HG02938 (cell line): ENCODE results near the gene TOP3A.
"Not testable (repeated sequence)": the region's sequence is repeated elsewhere in the genome, so short reads cannot be mapped to it uniquely, and the experiment has no call there.

ENCODE experiments used
- ATAC-seq: cut with Tn5 transposase; IDR thresholded peaks from one replicate; pipeline ENCODE4 v1.9.1; 2021; ENCODE audit warnings: mild to moderate bottlenecking, moderate library complexity; ENCODE audit not compliant: unreplicated experiment

TOP3A gene

DNA sequence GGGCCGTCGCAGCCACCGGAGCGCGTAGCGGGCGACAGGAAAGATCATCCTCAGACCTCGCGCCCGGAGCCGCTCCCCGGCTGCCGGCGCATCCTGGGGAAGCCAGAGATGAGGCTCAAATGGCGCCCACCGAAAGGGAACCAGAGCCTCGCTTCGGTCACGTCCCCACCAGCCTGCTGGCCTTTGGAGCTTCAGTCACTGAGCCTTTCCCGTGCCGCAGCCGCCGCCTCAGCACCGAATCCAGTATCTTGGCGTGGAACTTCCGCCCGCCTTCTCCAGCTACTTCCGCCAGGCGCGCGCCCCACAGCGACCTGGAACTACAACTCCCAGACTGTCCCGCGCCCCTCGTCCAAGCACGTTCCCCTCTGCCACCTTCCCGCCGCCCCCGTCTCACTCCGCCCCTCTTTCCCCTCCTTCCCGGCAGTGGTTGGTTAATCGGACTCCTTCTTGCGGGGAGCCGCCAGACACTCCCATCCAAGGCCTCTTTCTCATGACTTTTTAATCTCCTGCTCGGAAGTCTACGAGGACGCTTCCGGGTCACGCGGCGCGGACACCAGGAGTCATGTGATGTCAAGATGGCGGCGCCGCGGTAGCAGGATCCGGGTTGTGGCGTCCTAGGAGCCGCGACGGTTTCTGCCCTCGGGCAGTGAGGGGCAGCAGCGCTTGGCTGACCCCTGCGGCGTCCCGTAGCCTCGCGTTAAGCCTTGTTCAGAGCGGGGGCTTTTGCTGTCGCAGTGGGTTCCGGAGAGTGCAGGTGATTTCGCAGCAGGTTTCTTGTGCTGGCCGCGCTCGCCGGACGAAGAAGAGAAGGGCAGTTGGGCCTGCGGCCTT lies at the start of gene TOP3A, which contains the start of gene SMCR8:
TSS of gene TOP3A (minus strand) at position 264 of the 831 bp plus-strand sequence. CDS start at position 48, 216 bp downstream.
TSS of gene SMCR8 (plus strand) at position 563 of the 831 bp plus-strand sequence. CDS start 497 bp downstream, outside the sequence.
- peak; percentile 77 for ATAC-seq

DNA sequence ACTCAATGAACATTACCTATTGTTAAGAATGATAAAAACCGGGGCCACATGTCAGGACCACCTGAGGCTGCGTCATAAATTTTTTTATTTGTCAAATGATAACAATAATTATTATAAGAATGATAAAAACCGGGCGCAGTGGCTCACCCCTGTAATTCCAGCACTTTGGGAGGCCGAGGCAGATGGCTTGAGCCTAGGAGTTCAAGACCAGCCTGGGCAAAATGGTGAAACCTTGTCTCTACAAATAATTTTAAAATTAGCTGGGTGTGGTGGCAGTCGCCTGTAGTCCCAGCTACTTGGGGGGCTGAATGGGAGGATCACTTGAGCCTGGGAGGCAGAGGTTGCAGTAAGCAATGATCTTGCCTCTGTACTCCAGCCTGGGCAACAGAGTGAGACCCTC lies 49.4 kb upstream of the TOP3A start:
- ATAC-seq: no peak

GRCh38 chr17:18363101-18364049 lies 48.6 kb upstream of the TOP3A start, which contains the start of gene SHMT1:
Gene SHMT1 (minus strand): TSS chr17:18363550. CDS start chr17:18355981, 7,569 bp downstream.
- peak; percentile 92 for ATAC-seq

DNA sequence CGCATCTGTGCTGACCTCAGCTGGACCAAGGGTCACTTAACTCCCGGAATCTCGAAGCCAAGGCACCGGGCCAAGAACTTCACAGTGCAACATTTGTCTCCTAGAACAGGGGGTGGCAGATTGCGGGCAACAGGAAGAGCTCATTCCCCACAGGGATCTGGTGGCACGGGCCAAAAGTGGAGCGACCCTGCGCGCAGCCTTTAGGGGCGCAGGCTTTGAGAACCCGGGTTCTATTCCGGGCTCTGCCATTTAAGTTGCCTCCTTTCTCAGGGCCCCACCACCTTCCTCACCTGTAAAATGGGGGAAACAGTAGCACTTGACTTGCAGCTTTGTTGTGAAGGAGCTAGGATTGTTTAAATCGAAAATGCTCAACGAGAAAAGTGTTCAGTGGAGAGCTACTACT lies 47.9 kb upstream of the TOP3A start:
- no peak for ATAC-seq

GRCh38 chr17:18361837-18362697 lies 47.3 kb upstream of the TOP3A start:
- ATAC-seq: no peak

- ATAC-seq: no peak
These were observed 45.7 kb upstream of the TOP3A start for GRCh38 chr17:18360518-18360917.

- ATAC-seq: no peak
These were observed 41.8 kb upstream of the TOP3A start for GRCh38 chr17:18356624-18357023.

DNA sequence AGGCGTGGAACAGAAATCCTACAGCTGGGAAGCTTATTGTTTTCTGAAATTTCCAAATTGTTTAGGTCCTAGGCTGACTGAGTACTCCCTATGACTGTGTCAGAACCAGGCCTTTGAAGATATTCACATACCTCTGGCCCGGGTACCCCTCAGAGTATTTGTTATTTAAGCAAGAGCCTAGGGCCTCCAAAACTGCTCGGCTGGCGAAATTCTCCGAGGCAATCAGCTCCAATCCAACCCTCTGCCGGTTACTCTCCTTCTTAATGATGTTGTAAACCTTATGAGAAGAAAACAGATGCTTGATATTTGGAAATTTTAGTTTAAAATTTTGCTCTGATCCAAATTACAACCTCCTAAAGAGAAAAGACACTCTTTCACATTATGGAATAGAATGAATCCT lies 38.7 kb upstream of the TOP3A start:
- no peak for ATAC-seq

- ATAC-seq: no peak
These were observed 29.2 kb upstream of the TOP3A start for GRCh38 chr17:18344021-18344420.

GRCh38 chr17:18339933-18340332 lies 25.1 kb upstream of the TOP3A start:
- ATAC-seq: no peak

DNA sequence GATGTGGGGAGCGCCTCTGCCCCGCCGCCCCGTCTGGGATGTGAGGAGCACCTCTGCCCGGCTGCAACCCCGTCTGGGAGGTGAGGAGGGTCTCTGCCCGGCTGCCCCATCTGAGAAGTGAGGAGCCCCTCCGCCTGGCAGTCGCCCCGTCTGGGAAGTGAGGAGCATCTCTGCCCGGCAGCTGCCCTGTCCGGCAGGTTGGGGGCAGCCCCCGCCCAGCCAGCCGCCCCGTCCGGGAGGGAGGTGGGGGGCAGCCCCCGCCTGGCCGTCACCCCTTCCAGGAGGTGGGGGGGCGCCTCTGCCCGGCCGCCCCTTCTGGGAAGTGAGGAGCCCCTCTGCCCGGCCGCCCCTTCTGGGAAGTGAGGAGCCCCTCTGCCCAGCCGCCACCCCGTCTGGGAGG lies 23.4 kb upstream of the TOP3A start:
- ATAC-seq: not testable (repeated sequence)

DNA sequence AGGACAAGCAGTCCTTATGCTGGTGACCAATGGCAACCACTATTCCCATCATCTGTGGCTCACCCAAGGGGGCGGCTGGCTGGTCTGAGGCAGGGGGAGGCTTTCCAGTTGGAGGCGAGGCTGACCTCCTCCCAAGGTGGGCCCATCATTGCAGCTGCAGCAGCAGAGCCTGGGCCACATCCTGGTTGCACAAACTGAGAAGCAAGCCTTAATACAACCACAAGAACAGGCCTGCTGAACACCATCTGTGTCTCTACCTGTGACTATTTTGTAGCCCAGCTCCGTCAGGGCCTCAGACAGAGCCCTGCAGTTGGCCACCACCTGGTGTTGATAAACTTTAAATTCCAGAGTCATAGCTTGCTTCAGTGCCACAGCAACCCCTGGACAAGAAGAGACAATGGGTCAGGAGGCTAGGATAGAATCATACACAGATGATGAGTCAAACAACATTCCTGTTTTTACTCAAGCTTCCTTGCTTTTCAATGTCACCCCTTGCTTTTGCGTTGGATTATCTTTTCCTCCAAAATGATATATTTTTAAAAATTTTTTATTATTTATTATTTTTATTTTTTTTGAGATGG lies 18.2 kb upstream of the TOP3A start:
- ATAC-seq: no peak

GRCh38 chr17:18331879-18332278 lies 17.1 kb upstream of the TOP3A start:
- no peak for ATAC-seq

GRCh38 chr17:18328643-18329204 lies 13.9 kb upstream of the TOP3A start:
- no peak for ATAC-seq

GRCh38 chr17:18327556-18327955 lies 12.8 kb upstream of the TOP3A start:
- no peak for ATAC-seq

GRCh38 chr17:18327093-18327492 lies 12.3 kb upstream of the TOP3A start:
- ATAC-seq: no peak

DNA sequence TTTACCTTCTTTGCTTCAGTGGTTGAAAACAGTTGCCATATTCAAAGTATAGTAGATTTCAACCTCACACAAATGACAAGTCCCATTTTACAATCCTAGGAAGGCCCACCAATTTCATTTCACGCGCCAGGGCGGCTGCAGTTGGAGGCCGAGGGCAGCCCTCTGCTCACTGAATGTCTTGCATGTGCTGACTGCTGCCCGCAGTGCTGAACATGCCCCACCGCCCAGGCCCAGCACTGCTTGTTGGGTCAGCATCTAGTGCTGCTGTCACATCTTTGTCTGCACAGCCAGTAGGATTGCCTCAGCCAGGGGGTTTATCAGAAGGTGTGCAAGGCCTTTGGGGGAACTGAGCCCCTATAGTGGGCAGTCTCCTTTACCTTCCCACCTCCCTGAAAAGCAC lies 11.8 kb upstream of the TOP3A start:
- ATAC-seq: no peak

DNA sequence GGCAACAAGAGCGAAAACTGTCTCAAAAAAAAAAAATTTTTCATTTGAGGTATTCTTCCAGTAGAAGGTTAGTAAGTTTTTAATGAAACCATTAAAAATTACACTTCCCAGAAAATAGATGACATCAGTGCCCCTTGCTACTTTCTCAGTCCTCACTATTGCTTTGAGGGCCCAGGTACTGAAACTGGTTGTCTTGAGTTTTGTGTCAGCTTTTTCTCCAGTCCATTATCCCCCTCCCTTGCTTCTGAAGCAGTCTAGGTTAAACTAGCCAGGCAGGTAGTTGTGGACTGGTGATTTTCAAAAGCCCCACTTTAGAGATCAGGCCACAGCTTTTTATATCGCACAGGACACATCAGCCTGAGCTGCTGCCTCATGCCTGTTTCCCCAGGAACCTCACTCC lies 11.2 kb upstream of the TOP3A start:
- ATAC-seq: no peak

- no peak for ATAC-seq
These were observed 9.6 kb upstream of the TOP3A start for GRCh38 chr17:18324140-18325050.
